ENCODE results near the gene APCDD1L. TPM values are rescaled to one million over a fixed set of nuclear protein-coding genes. Genes with fewer than 3 reads are reported as not detected.

The APCDD1L gene
- total RNA-seq, 2 experiments from 2014 or later, result not detected

GRCh38 chr20:58473453-58474425 is 41.5 kb downstream of the APCDD1L start:
- ChIA-PET POLR2A (no interaction called here), CTCF (interaction anchor here (1.5 kb wide), 1 partner anchor 8 kb away, joined by 7 read pairs; no protein-coding TSS in a partner anchor)
- H3K36me3 Mint-ChIP-seq (ENCODE audit: low read depth), result no peaks in the 10 kb centered on the region
- intact Hi-C loops (cut with micrococcal nuclease), result no loop called here
- no peak overlapping the region for H3K27ac Mint-ChIP-seq
- DNase-seq, result no peak
- no peaks in the 10 kb centered on the region for H3K27me3 Mint-ChIP-seq
- H3K4me3 Mint-ChIP-seq, result no peak overlapping the region
- TF ChIP-seq CTCF (IDR thresholded peaks at IDR 0.05), result no peak
- no peak for ATAC-seq
- H3K4me1 Mint-ChIP-seq (ENCODE audit: low read depth), result no peaks in the 10 kb centered on the region
- peaks cover 4% of the 10 kb centered on the region for H3K9me3 Mint-ChIP-seq

GRCh38 chr20:58472273-58473018 is 42.8 kb downstream of the APCDD1L start:
- Mint-ChIP-seq H3K4me1 (ENCODE audit: low read depth) (no peaks in the 10 kb centered on the region), H3K27me3 (no peaks in the 10 kb centered on the region), H3K36me3 (ENCODE audit: low read depth) (no peaks in the 10 kb centered on the region), H3K4me3 (no peak overlapping the region), H3K9me3 (no peaks in the 10 kb centered on the region), H3K27ac (no peak overlapping the region)
- CTCF ChIA-PET, result interaction anchor here (1.5 kb wide), 1 partner anchor 9 kb away, joined by 7 read pairs; no protein-coding TSS in a partner anchor
- no peak for DNase-seq
- POLR2A ChIA-PET, result no interaction called here
- intact Hi-C loops (cut with micrococcal nuclease), result no loop called here
- ATAC-seq, result no peak
- TF ChIP-seq CTCF (IDR thresholded peaks at IDR 0.05), result no peak

- no peaks in the 10 kb centered on the region for H3K4me1 Mint-ChIP-seq (ENCODE audit: low read depth)
- DNase-seq (no peak), ATAC-seq (no peak)
- no peak overlapping the region for H3K27ac Mint-ChIP-seq
- H3K9me3 Mint-ChIP-seq, result no peaks in the 10 kb centered on the region
- no peaks in the 10 kb centered on the region for H3K27me3 Mint-ChIP-seq
- intact Hi-C loops (cut with micrococcal nuclease), result no loop called here
- ChIA-PET POLR2A (no interaction called here), CTCF (no interaction called here)
- no peak for TF ChIP-seq CTCF (IDR thresholded peaks at IDR 0.05)
- no peaks in the 10 kb centered on the region for H3K36me3 Mint-ChIP-seq (ENCODE audit: low read depth)
- no peak overlapping the region for H3K4me3 Mint-ChIP-seq
Observed at GRCh38 chr20:58471193-58472164, 43.7 kb downstream of the APCDD1L start.

GRCh38 chr20:58470336-58471192 is 44.6 kb downstream of the APCDD1L start:
- ChIA-PET CTCF (no interaction called here), POLR2A (no interaction called here)
- ATAC-seq (no peak), DNase-seq (no peak)
- no peak overlapping the region for H3K4me3 Mint-ChIP-seq
- H3K36me3 Mint-ChIP-seq (ENCODE audit: low read depth), result no peaks in the 10 kb centered on the region
- H3K9me3 Mint-ChIP-seq, result no peaks in the 10 kb centered on the region
- intact Hi-C loops (cut with micrococcal nuclease), result no loop called here
- TF ChIP-seq CTCF (IDR thresholded peaks at IDR 0.05), result no peak
- no peaks in the 10 kb centered on the region for H3K27me3 Mint-ChIP-seq
- H3K27ac Mint-ChIP-seq, result no peak overlapping the region
- no peaks in the 10 kb centered on the region for H3K4me1 Mint-ChIP-seq (ENCODE audit: low read depth)

Measured in activated CD8-positive, alpha-beta T cell treated with anti-CD3 and anti-CD28 coated beads for 36 hours (primary cell).